Measurements from ENCODE around the gene STX12. TPM values are rescaled to one million over a fixed set of nuclear protein-coding genes. Genes with fewer than 3 reads are reported as not detected.

Gene STX12
- total RNA-seq, 2 experiments from 2014 or later = 32.0 to 33.1 TPM

Other genes starting within 250 kb of the STX12 start
- 10 to 100 TPM; 16.9 to 18.9 TPM for gene AHDC1, start 169.1 kb upstream of the STX12 start, total RNA-seq
- gene FGR, start 138.0 kb upstream of the STX12 start, total RNA-seq = not detected
- 100 to 1,000 TPM; 577 to 593 TPM for gene IFI6, start 101.0 kb upstream of the STX12 start, total RNA-seq
- gene FAM76A, start 47.3 kb upstream of the STX12 start, total RNA-seq = 10 to 100 TPM; 13.6 to 14.1 TPM
- 10 to 100 TPM; 48.5 to 51.2 TPM for gene PPP1R8, start 57.6 kb downstream of the STX12 start, total RNA-seq
- gene THEMIS2, start 99.3 kb downstream of the STX12 start, total RNA-seq = 10 to 100 TPM; 58.9 to 60.1 TPM
- gene RPA2, start 141.4 kb downstream of the STX12 start, total RNA-seq = 10 to 100 TPM; 76.7 to 78.8 TPM
- under 1 TPM; 0.76 to 0.93 TPM for gene SMPDL3B, start 161.8 kb downstream of the STX12 start, total RNA-seq
- gene XKR8, start 186.8 kb downstream of the STX12 start, total RNA-seq = 1 to 10 TPM; 7.9 to 10.0 TPM

All from activated CD4-positive, alpha-beta memory T cell treated with anti-CD3 and anti-CD28 coated beads, Interleukin-2, amount 10 ng/mL, durations not matched to agents 7 days and 5 days (primary cell).